ENCODE results near the gene EPM2AIP1. TPM values are rescaled to one million over a fixed set of nuclear protein-coding genes. Genes with fewer than 3 reads are reported as not detected.

The EPM2AIP1 gene
- total and polyA plus RNA-seq, 4 donors = 2.9 to 11.8 (median 7.7) TPM

GRCh38 chr3:36988356-36988755, 4.6 kb downstream of the EPM2AIP1 start:
- no peak for DNase-seq (ENCODE audit: low spot score)
- peaks cover 3 to 35% (median 22%) of the 10 kb centered on the region in 4 donors for H3K4me1 ChIP-seq (ENCODE audit: control insufficient read depth in 4 of 4, insufficient read depth in 4 of 4, low read length in 3 of 4)
- TF ChIP-seq TAF1 (conservative IDR thresholded peaks at IDR 0.05) (no peak), GABPA (IDR thresholded peaks at IDR 0.05 in 1 of 2, conservative IDR thresholded peaks at IDR 0.05 in 1 of 2) (no peak), CTCF (IDR thresholded peaks at IDR 0.05; ENCODE audit: low read depth, low read length, missing input control) (no peak), RXRA (IDR thresholded peaks at IDR 0.05) (no peak), FOXA1 (IDR thresholded peaks at IDR 0.05) (no peak), YY1 (IDR thresholded peaks at IDR 0.05) (no peak)
- no peaks in the 10 kb centered on the region for H3K9me3 ChIP-seq (ENCODE audit: control insufficient read depth in 4 of 4, low read length in 3 of 4)
- H3K27ac ChIP-seq (ENCODE audit: low read depth in 1 of 2, low read length in 2 of 2) = no peak overlapping the region
- WGBS = 83% methylated on average over 2 of the region's 2 CpGs
- H3K27me3 ChIP-seq (ENCODE audit: control insufficient read depth in 4 of 4, insufficient read depth in 4 of 4, low read length in 3 of 4) = no peaks in the 10 kb centered on the region
- peaks cover 11 to 36% (median 25%) of the 10 kb centered on the region in 4 donors for H3K36me3 ChIP-seq (ENCODE audit: control insufficient read depth in 4 of 4, insufficient read depth in 3 of 4, low read depth in 1 of 4, low read length in 3 of 4)
- no peak overlapping the region for H3K4me3 ChIP-seq (ENCODE audit: low read depth in 1 of 3, low read length in 3 of 3)
- H3K9ac ChIP-seq (ENCODE audit: low read depth in 1 of 2, low read length in 2 of 2) = no peak overlapping the region

- WGBS = 98% methylated on average over 4 of the region's 4 CpGs
- no peak overlapping the region for H3K27ac ChIP-seq (ENCODE audit: low read depth in 1 of 2, low read length in 2 of 2)
- TF ChIP-seq TAF1 (conservative IDR thresholded peaks at IDR 0.05) (no peak), YY1 (IDR thresholded peaks at IDR 0.05) (no peak), JUND (IDR thresholded peaks at IDR 0.05) (no peak)
- DNase-seq (ENCODE audit: low spot score) = no peak
- H3K27me3 ChIP-seq (ENCODE audit: control insufficient read depth in 4 of 4, insufficient read depth in 4 of 4, low read length in 3 of 4) = no peaks in the 10 kb centered on the region
- H3K4me1 ChIP-seq (ENCODE audit: control insufficient read depth in 4 of 4, insufficient read depth in 4 of 4, low read length in 3 of 4) = no peaks in the 10 kb centered on the region
- H3K36me3 ChIP-seq (ENCODE audit: control insufficient read depth in 4 of 4, insufficient read depth in 3 of 4, low read depth in 1 of 4, low read length in 3 of 4) = peaks cover 7 to 31% (median 21%) of the 10 kb centered on the region in 4 donors
- peaks cover 0 to 4% (median under 1%) of the 10 kb centered on the region in 4 donors for H3K9me3 ChIP-seq (ENCODE audit: control insufficient read depth in 4 of 4, low read length in 3 of 4)
- no peak overlapping the region for H3K9ac ChIP-seq (ENCODE audit: low read depth in 1 of 2, low read length in 2 of 2)
- H3K4me3 ChIP-seq (ENCODE audit: low read depth in 1 of 3, low read length in 3 of 3) = no peak overlapping the region
These were observed 11.9 kb downstream of the EPM2AIP1 start for GRCh38 chr3:36981006-36981405.

- H3K9ac ChIP-seq (ENCODE audit: low read depth in 1 of 2, low read length in 2 of 2) = no peak overlapping the region
- WGBS = 97% methylated on average over 1 of the region's 1 CpG
- H3K36me3 ChIP-seq (ENCODE audit: control insufficient read depth in 4 of 4, insufficient read depth in 3 of 4, low read depth in 1 of 4, low read length in 3 of 4) = peaks cover 0 to 2% (median 0%) of the 10 kb centered on the region in 4 donors
- no peaks in the 10 kb centered on the region for H3K9me3 ChIP-seq (ENCODE audit: control insufficient read depth in 4 of 4, low read length in 3 of 4)
- H3K27me3 ChIP-seq (ENCODE audit: control insufficient read depth in 4 of 4, insufficient read depth in 4 of 4, low read length in 3 of 4) = no peaks in the 10 kb centered on the region
- no peak for DNase-seq (ENCODE audit: low spot score)
- H3K4me3 ChIP-seq (ENCODE audit: low read depth in 1 of 3, low read length in 3 of 3) = no peak overlapping the region
- no peak overlapping the region for H3K27ac ChIP-seq (ENCODE audit: low read depth in 1 of 2, low read length in 2 of 2)
- TF ChIP-seq CTCF (IDR thresholded peaks at IDR 0.05; ENCODE audit: low read depth, low read length, missing input control) (no peak), FOXA2 (IDR thresholded peaks at IDR 0.05) (no peak), HNF4A (conservative IDR thresholded peaks at IDR 0.05) (no peak), TAF1 (conservative IDR thresholded peaks at IDR 0.05) (no peak), NR2F2 (IDR thresholded peaks at IDR 0.05) (no peak)
- TF ChIP-seq, protein P1, sequence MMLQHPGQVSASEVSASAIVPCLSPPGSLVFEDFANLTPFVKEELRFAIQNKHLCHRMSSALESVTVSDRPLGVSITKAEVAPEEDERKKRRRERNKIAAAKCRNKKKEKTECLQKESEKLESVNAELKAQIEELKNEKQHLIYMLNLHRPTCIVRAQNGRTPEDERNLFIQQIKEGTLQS (IDR thresholded peaks at IDR 0.05) = no peak
- H3K4me1 ChIP-seq (ENCODE audit: control insufficient read depth in 4 of 4, insufficient read depth in 4 of 4, low read length in 3 of 4) = no peaks in the 10 kb centered on the region
These were observed 19.8 kb downstream of the EPM2AIP1 start for GRCh38 chr3:36973139-36973538.
